ENCODE measurements around the gene DPY19L1.
"Not testable (repeated sequence)": the region's sequence is repeated elsewhere in the genome, so short reads cannot be mapped to it uniquely, and the experiment has no call there.

DPY19L1 gene

GRCh38 chr7:35037211-35037525 is at the start of gene DPY19L1:
DPY19L1 (minus strand) TSS chr7:35037485; CDS start chr7:35037394, 91 bp downstream.
- no peak for DNase-seq (ENCODE audit: low spot score in 2 of 2)
- H3K4me3 ChIP-seq, result peak within 1 kb of the TSS; percentile 67
- H3K27me3 ChIP-seq (ENCODE audit: low read depth), result no peaks in the 10 kb centered on the region; the same call in 1 of the 2 replicates
- in situ Hi-C loops (cut with MboI; ENCODE audit: low sequenced_read_pairs), result loop anchor here (25.0 kb wide), 1 partner anchor 375 kb away; the partner anchor contains the start of gene NPSR1
- no peaks in the 10 kb centered on the region for H3K36me3 ChIP-seq (replicated peaks)
- no peaks in the 10 kb centered on the region for H3K9me3 ChIP-seq
- H3K4me1 ChIP-seq, result peaks cover 11% of the 10 kb centered on the region

GRCh38 chr7:35079517-35079916 is 42.2 kb upstream of the DPY19L1 start:
- H3K4me3 ChIP-seq; in situ Hi-C loops (cut with MboI; ENCODE audit: low sequenced_read_pairs); H3K4me1 ChIP-seq; H3K27me3 ChIP-seq (ENCODE audit: low read depth); H3K9me3 ChIP-seq; DNase-seq (ENCODE audit: low spot score in 2 of 2); H3K36me3 ChIP-seq (replicated peaks): not testable (repeated sequence)

GRCh38 chr7:35074008-35074407 is 36.7 kb upstream of the DPY19L1 start:
- H3K9me3 ChIP-seq; in situ Hi-C loops (cut with MboI; ENCODE audit: low sequenced_read_pairs); DNase-seq (ENCODE audit: low spot score in 2 of 2); H3K4me3 ChIP-seq; H3K27me3 ChIP-seq (ENCODE audit: low read depth); H3K36me3 ChIP-seq (replicated peaks); H3K4me1 ChIP-seq: not testable (repeated sequence)

- H3K9me3 ChIP-seq; H3K4me1 ChIP-seq; H3K27me3 ChIP-seq (ENCODE audit: low read depth); in situ Hi-C loops (cut with MboI; ENCODE audit: low sequenced_read_pairs); H3K4me3 ChIP-seq; H3K36me3 ChIP-seq (replicated peaks): not testable (repeated sequence)
- peak in 1 of 2 experiments; percentile 17 for DNase-seq (ENCODE audit: low spot score in 2 of 2)
These were observed 35.9 kb upstream of the DPY19L1 start for GRCh38 chr7:35072950-35073827.

- H3K4me1 ChIP-seq; H3K27me3 ChIP-seq (ENCODE audit: low read depth); H3K9me3 ChIP-seq; in situ Hi-C loops (cut with MboI; ENCODE audit: low sequenced_read_pairs); H3K4me3 ChIP-seq; H3K36me3 ChIP-seq (replicated peaks): not testable (repeated sequence)
- DNase-seq (ENCODE audit: low spot score in 2 of 2), result peak in 1 of 2 experiments; percentile 13
These were observed 31.8 kb upstream of the DPY19L1 start for GRCh38 chr7:35069084-35069483.

- H3K4me3 ChIP-seq; H3K9me3 ChIP-seq; DNase-seq (ENCODE audit: low spot score in 2 of 2); in situ Hi-C loops (cut with MboI; ENCODE audit: low sequenced_read_pairs); H3K27me3 ChIP-seq (ENCODE audit: low read depth); H3K4me1 ChIP-seq; H3K36me3 ChIP-seq (replicated peaks): not testable (repeated sequence)
These were observed 28.1 kb upstream of the DPY19L1 start for GRCh38 chr7:35065382-35065781.

- in situ Hi-C loops (cut with MboI; ENCODE audit: low sequenced_read_pairs); DNase-seq (ENCODE audit: low spot score in 2 of 2); H3K27me3 ChIP-seq (ENCODE audit: low read depth); H3K4me1 ChIP-seq; H3K9me3 ChIP-seq; H3K4me3 ChIP-seq; H3K36me3 ChIP-seq (replicated peaks): not testable (repeated sequence)
These were observed 21.3 kb upstream of the DPY19L1 start for GRCh38 chr7:35058571-35058970.

GRCh38 chr7:35057505-35058451 is 20.5 kb upstream of the DPY19L1 start:
- H3K4me1 ChIP-seq; H3K4me3 ChIP-seq; H3K36me3 ChIP-seq (replicated peaks); H3K9me3 ChIP-seq; H3K27me3 ChIP-seq (ENCODE audit: low read depth); in situ Hi-C loops (cut with MboI; ENCODE audit: low sequenced_read_pairs); DNase-seq (ENCODE audit: low spot score in 2 of 2): not testable (repeated sequence)

GRCh38 chr7:35055733-35056132 is 18.4 kb upstream of the DPY19L1 start:
- H3K36me3 ChIP-seq (replicated peaks); in situ Hi-C loops (cut with MboI; ENCODE audit: low sequenced_read_pairs); H3K9me3 ChIP-seq; H3K4me3 ChIP-seq; H3K4me1 ChIP-seq; H3K27me3 ChIP-seq (ENCODE audit: low read depth): not testable (repeated sequence)
- DNase-seq (ENCODE audit: low spot score in 2 of 2), result peak in 1 of 2 experiments; percentile 12

GRCh38 chr7:35053488-35054175 is 16.3 kb upstream of the DPY19L1 start:
- in situ Hi-C loops (cut with MboI; ENCODE audit: low sequenced_read_pairs); H3K4me1 ChIP-seq; H3K27me3 ChIP-seq (ENCODE audit: low read depth); H3K9me3 ChIP-seq; H3K4me3 ChIP-seq; H3K36me3 ChIP-seq (replicated peaks); DNase-seq (ENCODE audit: low spot score in 2 of 2): not testable (repeated sequence)

GRCh38 chr7:35048390-35048789 is 11.1 kb upstream of the DPY19L1 start:
- H3K9me3 ChIP-seq; H3K4me1 ChIP-seq; H3K36me3 ChIP-seq (replicated peaks); H3K27me3 ChIP-seq (ENCODE audit: low read depth); DNase-seq (ENCODE audit: low spot score in 2 of 2); H3K4me3 ChIP-seq: not testable (repeated sequence)
- in situ Hi-C loops (cut with MboI; ENCODE audit: low sequenced_read_pairs), result loop anchor here (25.0 kb wide), 1 partner anchor 386 kb away; the partner anchor contains the start of gene NPSR1

- in situ Hi-C loops (cut with MboI; ENCODE audit: low sequenced_read_pairs), result loop anchor here (25.0 kb wide), 1 partner anchor 386 kb away; the partner anchor contains the start of gene NPSR1
- H3K4me3 ChIP-seq, result not testable (repeated sequence)
These were observed 10.6 kb upstream of the DPY19L1 start for GRCh38 chr7:35047912-35048305.

GRCh38 chr7:35047263-35047911 is 10.1 kb upstream of the DPY19L1 start:
- H3K4me1 ChIP-seq; H3K9me3 ChIP-seq; DNase-seq (ENCODE audit: low spot score in 2 of 2); H3K4me3 ChIP-seq; H3K36me3 ChIP-seq (replicated peaks); H3K27me3 ChIP-seq (ENCODE audit: low read depth): not testable (repeated sequence)
- in situ Hi-C loops (cut with MboI; ENCODE audit: low sequenced_read_pairs), result loop anchor here (25.0 kb wide), 1 partner anchor 385 kb away; the partner anchor contains the start of gene NPSR1

More at GRCh38 chr7:35047912-35048305, 10.6 kb upstream of the DPY19L1 start:
- not testable (repeated sequence) for H3K36me3 ChIP-seq (replicated peaks); DNase-seq (ENCODE audit: low spot score in 2 of 2); H3K9me3 ChIP-seq; H3K27me3 ChIP-seq (ENCODE audit: low read depth); H3K4me1 ChIP-seq

Measured in HAP-1 (cell line).